Activated naive CD4-positive, alpha-beta T cell treated with anti-CD3 and anti-CD28 coated beads, Interleukin-2, amount 50 U/mL, for 16 hours (primary cell): ENCODE measurements around the gene APOB.

Experiments
- DNase-seq: peaks from one replicate; pipeline ENCODE4 v3.0.0-alpha.2; 2020

The APOB gene

DNA sequence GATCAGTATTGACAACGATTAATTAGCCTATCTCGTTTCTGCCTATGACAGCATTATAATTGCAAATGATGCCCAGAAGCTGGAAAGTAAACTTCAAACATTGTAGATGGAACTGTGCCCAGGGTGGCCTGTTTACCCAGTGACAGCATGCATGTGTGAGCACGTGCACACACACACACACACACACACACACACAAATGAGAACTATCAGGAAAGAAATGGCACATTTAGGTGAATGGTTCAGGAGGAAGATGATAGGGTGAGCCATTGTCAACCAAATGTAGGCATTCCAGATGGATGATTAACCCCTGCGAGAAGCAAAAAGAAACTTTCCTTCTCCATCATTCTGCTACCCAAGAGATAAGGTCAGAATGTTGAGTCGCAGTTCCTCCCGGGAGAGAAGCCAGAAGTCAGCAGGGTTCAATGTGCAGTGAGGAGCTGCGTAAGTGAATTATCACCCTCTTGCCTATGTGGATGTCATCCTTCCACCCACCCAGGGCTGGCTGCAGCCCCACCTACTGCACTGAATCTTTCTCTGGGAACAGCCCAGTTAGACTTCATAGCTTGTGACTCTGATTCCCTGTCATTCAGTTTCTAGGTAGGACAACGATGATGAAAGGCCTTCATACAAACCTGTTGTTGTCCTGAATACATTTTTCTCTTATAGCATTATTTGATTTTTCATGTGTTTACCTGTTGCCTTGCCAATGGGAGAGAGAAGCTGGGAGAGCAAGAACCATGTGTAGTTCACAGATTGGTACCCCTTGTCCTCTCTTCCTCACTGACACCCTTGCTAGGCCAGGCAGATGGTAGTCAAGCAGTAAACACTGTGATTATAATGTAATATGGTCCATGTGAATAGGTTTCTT is 3.5 kb upstream of the APOB start:
- no peak for DNase-seq

DNA sequence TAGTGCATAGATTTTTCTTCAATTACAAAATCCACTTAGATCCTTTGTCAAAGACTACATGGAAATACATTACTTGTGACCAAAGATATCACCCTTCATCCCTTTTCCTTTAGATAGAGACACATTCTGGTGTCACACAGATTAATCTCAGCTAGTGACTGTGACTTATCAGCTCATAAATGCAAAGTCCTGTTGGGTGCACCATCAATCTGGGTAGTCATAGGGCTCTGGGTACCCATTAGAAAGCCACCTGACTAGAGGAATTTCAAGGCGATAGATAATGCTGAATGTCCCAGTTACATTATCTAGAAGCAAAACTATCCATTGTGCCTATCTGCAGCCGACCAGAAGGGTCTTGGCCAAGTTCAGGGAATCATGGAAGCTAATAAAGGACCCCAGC is 2.6 kb upstream of the APOB start:
- DNase-seq, result no peak

GRCh38 chr2:21044694-21045371 is 960 bp upstream of the APOB start:
- DNase-seq, result no peak

DNA sequence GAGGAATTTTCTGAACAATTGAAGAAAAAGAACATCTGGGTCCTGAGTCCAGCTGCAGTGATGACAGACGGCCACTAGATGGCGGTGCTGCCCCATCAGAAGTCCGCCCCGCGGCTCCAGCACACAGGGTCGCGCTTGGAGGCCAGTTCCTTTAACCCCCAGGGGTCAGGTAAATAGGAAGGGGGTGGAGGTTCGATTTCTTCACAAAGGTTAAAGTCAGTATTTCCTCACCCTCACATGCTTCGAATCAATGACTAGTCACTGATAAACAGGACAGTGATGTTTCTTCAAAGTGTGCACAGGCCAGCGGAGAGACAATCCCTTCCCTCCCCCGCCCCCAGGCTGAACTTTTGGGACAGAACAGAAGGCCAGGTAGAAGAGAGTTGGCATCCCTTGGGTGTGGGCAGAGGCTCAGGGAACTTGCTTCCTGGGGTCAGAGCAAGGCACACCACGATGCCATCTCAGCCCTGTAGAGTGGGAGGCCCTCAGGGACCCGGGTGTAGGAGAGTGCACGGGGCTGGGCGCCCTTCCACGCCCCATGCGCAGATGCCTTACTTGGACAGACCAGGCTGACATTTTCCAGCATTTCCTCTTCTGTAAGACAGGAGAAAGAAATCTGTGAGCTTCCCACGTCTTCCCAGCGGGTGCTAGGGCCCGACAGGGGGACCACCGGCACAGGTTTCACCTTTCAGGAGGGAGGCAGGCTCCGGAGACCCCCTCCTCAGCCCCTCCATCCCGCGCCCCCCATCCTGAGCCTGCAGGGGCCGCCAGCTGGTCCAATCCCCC is 722 bp downstream of the APOB start:
- DNase-seq, result peak; percentile 47

DNA sequence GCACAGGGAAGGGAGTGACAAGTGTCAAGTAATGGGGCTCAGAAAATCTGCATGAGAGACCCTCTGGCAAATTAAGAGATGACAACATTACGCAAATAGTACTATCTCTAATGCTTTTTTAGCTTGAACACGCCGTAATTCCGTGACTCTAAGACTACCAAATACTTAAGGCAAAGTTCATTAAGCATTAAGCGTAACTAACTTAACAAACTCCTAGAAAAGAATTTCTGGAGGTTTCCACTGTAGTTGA is 1.2 kb downstream of the APOB start:
- DNase-seq, result no peak

DNA sequence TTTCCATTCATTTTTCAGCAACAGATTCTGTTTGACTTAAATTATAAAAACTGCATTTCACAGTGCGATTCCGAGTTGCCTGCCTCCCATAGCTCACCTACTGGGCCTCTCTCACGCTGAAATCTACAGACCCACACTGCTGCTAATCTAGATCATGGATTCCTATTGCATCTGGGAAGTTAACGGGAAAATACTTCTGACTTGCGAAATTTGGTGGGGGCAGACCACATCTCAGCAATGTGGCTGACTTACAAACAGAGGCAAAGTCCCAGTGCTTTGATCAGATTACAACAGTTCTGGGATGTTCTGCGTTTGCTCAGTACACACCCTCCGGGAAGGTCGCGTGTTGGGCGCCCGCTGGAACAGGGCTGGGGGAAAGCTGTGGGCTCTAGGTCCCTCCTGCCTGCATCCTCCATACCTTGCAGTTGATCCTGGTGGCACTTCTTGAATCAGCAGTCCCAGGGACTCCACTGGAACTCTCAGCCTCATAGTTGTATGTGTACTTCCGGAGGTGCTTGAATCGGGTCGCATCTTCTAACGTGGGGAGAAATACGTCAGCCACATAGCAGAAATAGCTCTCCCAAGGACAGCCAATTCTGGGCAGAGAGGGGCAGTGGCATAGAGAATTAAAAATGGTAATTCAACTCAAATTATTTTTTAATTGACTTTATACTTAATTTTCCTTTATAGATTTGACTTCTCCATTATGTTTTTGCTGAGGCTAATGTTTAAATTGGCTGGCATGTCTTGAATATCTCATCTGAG is 1.7 kb downstream of the APOB start:
- DNase-seq, result no peak

- no peak for DNase-seq
These were observed 2.4 kb downstream of the APOB start for GRCh38 chr2:21041462-21041861.

DNA sequence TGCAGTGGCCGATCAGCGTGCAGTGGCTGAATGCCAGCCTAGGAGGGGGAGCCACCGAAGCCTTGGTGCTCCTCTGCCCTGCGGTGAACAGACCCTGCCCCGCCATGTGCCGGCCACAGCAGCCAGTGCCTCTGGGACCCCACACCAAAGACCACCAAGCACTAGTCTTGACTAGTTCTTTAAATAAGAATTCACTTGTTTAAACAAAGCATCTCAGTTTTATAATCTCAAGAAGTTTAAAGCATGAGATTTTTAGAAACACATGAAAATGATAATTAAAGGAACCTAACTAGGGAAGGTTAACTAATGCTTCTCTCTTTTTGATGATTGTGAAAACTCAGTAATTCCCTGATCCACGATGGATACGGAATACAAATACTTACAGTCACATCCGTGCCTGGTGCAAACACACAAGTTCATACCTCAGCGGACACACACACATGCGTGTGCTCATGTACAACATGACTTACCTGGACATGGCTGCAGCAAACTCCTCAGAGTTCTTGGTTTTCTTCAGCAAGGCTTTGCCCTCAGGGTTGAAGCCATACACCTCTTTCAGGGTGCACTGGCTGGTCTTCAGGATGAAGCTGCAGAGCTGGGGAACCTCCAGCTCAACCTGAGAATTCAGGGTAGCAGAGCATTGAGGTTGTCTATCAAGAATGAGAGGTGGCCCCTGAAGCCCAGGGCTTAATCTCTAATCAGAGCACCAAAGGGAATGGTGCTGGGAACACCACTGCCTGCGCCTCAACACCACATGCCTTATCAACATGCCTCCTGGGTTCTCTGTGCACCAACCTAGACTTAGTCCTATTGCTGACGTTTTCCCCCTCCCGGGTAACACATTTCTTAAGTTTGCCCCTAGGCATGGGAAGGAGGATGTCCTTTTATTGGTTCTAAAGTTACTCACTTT is 3.1 kb downstream of the APOB start:
- no peak for DNase-seq

DNA sequence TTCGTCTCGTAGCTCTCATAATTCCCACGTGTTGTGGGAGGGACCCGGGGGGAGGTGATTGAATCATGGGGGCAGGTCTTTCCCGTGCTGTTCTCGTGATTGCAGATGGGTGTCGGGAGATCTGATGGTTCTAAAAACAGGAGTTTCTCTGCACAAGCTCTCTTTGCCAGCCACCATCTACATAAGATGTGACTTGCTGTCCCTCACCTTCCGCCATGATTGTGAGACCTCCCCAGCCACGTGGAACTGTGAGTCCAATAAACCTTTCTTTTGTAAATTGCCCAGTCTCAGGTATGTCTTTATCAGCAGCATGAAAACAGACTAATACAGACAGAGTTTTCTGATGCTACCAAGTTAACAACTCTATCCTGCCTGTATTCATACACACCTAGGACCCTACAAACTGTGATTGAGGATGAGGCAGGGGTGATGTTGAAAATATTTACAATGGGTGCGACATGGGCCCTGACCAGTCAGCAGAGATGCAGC is 3.9 kb downstream of the APOB start:
- DNase-seq, result no peak

GRCh38 chr2:21039080-21039556 is 4.8 kb downstream of the APOB start:
- DNase-seq, result no peak

DNA sequence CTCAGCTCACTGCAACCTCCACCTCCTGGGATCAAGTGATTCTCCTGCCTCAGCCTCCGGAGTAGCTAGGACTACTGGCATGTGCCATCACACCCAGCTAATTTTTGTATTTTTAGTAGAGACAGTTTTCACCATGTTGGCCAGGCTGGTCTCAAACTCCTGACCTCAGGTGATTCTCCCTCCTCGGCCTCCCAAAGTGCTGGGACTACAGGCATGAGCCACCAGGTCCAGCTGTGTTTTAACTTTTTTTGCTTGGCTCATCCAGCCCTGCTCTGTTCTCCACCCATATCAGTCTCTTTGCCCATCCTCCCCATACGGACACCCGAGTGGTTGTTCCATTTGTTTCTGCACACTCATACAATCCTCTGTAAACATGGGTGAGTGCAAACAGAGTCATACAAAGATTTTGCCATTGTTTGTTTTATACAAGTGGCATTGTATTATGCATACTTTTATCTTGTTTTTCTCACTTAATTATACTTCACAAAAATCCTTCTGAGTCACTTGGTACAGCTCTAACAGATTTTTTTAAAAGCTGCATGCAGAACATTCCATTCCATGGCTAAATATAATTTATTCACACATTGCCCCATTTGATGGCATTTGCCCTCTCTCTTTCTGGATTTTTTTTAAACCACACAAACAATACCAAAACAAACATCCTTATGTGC is 5.3 kb downstream of the APOB start:
- no peak for DNase-seq

- no peak for DNase-seq
These were observed 6.2 kb downstream of the APOB start for GRCh38 chr2:21037671-21038108.

- no peak for DNase-seq
These were observed 6.9 kb downstream of the APOB start for GRCh38 chr2:21036708-21037670.

DNA sequence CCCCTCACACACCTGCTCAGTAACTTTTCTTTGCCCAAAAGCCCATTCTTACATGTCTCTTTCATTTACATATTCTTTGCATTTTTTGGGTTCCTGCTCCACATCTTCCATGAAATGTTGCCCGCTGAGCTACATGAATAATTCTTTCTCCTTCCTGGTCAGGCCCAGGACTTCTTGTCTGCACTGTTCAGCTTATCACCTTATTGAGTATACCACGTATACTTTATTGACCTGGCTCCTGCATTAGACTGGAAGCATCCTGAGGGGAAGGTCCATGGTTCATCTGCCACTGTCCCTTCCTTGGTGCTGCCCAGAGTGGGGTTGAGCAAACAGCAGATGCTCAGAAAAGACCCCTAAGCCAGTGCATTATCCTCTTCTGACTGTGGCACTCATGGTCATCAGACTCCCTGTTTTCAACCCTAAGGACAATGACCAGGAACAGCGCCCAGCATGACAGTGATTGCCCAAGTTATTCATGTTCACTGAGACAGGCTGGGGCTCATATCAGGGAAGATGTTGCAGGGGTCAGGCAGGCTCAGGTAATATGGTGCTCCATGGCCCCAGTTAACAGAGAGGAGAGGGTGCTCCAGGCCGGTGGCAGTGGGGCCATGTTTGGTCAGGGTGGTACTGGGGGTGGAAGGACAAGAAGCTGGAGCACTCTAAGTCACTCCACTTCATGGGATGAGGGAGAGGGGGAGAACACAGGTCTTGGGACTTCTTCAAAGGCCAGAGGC is 7.7 kb downstream of the APOB start:
- no peak for DNase-seq

DNA sequence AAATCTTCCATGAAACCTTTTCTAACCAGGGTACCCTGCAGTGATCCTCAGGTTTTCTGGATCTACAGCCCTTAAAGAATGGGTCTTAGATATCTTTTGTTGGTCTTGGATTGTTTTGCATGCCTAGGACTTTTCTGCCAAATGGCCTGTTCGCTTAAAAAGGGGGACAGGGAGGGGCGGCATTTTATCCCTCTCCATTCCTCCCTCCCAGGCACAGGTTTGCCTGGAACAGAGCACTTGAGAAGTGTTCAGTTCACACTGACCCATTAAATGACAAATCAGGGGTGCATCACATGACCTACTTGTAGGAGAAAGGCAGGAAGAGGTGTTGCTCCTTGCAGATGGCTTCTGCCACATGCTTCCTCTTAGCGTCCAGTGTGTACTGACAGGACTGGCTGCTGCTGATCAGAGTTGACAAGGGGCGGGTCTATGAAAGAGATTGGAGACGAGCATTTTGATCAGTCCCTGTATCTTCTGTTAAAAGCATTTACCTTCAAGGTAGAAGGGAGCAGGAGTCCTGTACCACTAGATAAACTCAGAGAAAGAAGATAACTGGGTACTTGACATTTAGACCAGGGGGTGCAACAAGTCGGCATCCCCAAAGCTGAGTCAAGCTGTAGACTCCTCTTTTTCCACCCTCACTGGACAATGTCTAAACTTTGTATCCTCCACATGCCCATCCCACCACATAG is 8.4 kb downstream of the APOB start:
- no peak for DNase-seq

- DNase-seq, result no peak
These were observed 8.9 kb downstream of the APOB start for GRCh38 chr2:21034972-21035279.

GRCh38 chr2:21034156-21034971 is 9.5 kb downstream of the APOB start:
- DNase-seq, result no peak
